NOMO-1 treated with DMSO at 0.1 percent for 48 hours (cell line): ENCODE results near the gene SPECC1.
"Not testable (repeated sequence)": the region's sequence is repeated elsewhere in the genome, so short reads cannot be mapped to it uniquely, and the experiment has no call there.

Source experiments
- DNase-seq: peaks from one replicate; lab custom pipeline; 2025; ENCODE audit not compliant: unreplicated experiment; lab: John Stamatoyannopoulos, UW

Gene SPECC1

DNA sequence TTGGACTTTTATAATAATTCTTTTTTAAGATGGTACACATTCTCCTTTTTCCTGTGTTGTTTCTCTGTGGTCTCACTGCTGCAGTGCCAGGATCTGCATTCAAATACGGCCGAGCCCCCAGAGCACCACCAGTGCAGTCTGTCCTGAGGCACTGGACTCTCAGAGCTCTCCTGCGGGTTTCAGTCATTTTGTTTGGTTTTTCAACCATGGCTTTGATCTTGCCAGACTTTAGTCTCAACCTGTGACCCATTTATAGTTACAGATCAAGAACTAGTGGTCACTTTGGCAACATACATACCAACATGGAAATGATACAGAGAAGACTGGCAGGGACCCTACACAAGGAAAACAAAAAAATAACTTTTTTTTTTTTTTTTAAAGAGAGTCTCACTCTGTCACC lies 280.8 kb downstream of the SPECC1 start:
- DNase-seq, result no peak

GRCh38 chr17:20291853-20292252 lies 282.7 kb downstream of the SPECC1 start:
- no peak for DNase-seq

DNA sequence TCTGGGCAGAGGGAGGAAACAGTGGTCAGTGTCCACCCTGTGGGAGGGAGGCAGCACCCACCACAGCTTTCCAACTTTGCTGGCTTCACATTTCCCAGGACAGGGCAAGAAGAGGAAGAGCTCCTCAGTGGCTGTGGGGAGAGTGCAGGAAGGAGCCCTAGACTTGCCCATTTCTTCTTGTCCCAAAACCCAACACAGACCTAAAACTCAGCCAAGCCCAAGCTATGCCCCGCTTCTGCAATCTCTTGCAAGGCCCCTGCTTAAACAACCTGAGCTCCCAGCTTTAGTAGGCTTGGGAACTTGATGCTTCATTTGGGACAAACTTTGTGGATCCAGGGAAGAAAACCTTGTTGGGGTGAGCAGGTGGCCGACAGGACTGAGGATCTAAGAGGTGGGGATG lies 284.3 kb downstream of the SPECC1 start:
- DNase-seq, result no peak

GRCh38 chr17:20294120-20294519 lies 285.0 kb downstream of the SPECC1 start:
- no peak for DNase-seq

GRCh38 chr17:20299013-20299412 lies 289.9 kb downstream of the SPECC1 start:
- no peak for DNase-seq

GRCh38 chr17:20300436-20300934 lies 291.3 kb downstream of the SPECC1 start:
- no peak for DNase-seq

DNA sequence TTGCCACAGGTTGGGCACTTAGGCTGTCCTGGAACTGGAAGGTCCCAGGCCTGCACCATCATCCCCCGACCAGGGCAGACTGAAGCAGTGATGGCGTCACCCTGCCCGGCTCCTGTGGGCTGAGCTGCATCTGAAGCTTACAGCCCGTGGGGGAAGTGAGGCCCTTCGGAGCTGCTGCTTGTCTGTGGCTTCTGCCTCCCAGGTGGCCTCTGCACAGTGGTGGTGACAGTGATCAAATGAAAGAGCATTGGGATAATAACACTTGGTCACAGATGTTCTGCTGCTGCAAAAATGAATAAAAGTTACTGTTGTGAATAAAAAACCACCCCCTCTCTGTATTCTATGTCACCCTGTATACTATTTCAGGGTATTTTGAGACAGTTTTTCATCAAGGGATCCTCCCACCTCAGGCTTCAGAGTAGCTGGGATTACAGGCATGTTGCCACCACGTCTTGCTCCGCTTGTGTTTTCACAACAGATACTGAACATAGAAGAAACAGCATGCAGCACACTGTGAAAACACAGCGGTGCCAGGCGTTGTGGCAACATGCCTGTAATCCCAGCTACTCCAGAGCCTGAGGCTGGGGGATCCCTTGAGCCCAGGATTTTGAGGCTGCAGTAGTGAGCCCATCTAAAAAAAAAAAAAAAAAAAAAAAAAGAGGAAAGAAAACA lies 293.2 kb downstream of the SPECC1 start:
- no peak for DNase-seq

- DNase-seq, result no peak
Measured at GRCh38 chr17:20304961-20305360, 295.8 kb downstream of the SPECC1 start.

DNA sequence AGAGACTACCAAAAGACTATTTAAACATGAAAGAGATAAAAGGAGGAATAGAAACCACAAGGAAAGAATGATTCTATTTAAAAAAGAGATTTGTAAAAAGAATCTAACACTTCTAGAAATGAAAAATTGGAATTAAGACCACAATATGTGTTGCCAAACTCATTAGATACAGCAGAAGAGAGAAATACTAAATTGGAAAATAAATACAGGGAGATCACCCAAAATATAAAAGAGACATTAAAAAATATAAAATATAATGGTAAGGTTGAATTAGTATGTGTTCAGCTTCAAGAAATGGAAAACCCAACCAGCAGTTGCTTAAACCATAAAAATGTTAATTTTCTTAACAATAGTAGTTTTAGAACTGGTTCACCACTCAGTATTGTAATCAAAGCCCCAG lies 297.8 kb downstream of the SPECC1 start:
- DNase-seq, result no peak

- peak; percentile 63 for DNase-seq
Measured at GRCh38 chr17:20307326-20307910, 298.3 kb downstream of the SPECC1 start.

DNA sequence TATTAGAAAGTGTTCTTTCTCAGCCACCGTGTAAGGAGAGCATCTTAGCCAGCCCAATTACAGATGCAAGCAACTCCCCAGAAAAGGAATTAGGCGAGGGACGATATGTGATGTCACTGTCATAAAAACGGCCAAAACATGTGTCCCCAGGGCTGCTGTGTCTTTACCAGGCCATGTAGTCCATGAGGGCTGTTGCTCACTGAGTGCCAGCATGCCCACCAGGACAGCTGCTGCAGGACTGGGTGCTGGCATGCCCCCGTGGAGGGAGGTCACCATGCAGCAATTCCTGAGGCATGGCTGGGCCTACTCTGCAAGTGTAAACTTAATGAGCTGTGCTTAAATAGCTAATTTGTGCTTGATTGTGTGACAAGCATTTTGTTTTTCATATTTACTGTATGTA lies 301.3 kb downstream of the SPECC1 start:
- DNase-seq, result no peak

GRCh38 chr17:20313306-20313705 lies 304.1 kb downstream of the SPECC1 start:
- no peak for DNase-seq

DNA sequence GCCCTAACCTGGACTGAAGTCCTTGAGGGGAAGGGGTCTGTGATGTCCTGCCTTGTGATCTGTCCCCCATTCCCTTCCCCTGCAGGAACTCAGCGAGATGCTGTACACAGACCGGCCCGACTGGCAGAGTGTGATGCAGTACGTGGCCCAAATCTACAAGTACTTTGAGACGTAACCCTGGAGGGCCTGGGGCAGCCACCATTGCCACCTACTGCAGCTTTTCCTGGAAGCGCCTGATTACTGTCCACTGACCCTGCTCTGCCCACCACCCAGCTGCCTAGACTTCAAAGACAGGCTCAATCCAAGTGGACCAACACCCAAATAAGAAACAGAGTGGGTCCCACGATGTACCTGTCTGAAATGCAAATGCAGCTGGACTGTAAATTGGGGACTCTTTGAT lies 304.7 kb downstream of the SPECC1 start:
- no peak for DNase-seq

GRCh38 chr17:20314834-20315233 lies 305.7 kb downstream of the SPECC1 start:
- DNase-seq, result no peak

DNA sequence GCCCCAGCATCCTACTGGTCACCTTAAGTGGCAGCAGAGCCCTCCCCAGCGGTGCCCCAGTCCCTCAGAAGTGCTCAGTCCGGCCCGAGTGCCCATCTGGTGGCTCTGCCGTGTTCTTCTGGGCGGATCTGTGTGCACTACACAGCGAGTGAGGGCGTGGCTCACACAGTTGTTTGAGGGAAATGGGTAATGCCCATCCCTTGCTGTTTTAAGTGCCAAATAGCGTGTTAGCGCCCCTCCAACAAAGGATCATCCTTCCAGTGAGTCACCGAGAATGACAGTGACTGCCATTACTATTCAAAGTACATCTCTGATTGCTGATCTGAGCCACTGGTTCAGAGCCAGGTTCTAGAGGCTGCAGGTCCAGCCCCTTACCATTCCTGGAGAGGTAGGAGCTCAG lies 306.2 kb downstream of the SPECC1 start:
- no peak for DNase-seq

- no peak for DNase-seq
Measured at GRCh38 chr17:20315821-20316220, 306.7 kb downstream of the SPECC1 start.

DNA sequence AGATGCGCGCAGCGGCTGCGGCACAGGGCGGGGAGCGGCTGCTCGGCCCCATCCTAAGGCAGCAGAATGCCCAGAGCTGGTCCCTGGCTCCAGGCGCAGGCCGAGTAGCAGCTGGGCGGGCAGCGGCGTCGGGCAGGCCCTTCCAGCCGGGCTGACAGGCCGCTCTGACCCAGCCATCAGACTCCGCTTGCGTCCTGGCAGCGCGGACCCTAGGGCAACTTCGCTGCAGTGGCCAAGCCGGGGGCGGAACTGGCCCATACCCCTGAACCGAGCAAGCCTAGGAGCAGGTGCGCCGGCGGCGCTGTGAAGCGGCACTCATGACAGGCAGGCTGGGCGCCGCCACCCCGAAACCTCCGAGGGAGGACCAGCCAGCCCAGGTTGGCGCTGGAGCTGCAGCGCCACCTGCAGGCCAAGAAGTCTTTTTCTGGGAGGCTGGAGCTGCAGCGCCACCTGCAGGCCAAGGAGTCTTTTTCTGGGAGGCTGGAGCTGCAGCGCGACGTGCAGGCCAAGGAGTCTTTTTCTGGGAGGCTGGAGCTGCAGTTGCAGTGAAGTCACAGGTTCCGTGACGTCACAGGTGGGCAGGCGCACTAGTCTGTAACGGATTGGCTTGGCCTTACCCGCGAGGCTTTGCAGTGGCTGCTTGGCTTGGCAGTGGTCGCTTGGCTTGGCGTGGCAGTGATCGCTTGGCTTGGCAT lies 311.5 kb downstream of the SPECC1 start:
- peak; percentile 29 for DNase-seq

DNA sequence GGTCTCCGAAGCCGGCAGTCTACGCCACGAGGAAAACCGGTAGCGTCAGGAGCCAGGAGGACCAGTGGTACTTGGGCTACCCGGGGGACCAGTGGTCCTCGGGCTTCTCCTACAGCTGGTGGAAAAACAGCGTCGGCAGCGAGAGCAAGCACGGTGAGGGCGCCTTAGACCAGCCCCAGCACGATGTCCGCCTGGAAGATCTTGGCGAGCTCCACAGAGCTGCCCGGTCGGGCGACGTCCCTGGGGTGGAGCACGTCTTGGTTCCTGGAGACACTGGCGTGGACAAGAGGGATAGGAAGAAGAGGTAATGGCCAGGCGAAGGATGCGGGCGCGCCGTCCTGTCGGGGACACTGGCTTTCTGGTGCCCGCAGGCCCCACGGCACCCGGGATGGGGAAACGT lies 312.2 kb downstream of the SPECC1 start:
- DNase-seq, result not testable (repeated sequence)

DNA sequence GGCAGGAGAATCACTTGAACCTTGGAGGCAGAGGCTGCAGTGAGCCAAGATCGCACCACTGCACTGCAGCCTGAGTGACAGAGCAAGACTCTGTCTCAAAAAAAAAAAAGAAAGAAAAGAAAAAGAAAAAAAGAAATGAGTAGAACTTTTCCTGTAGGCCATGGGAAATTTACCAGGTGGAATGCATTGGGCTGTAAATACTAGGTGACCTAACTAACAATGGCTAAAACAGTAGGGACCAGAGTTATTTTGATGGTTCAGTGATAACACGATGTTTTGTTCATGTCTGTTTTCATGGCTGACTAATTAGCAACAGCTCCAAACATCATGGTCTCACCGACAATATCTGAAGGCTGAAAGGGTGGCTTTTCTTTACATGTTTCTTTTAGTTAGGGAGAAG lies 318.6 kb downstream of the SPECC1 start:
- not testable (repeated sequence) for DNase-seq

- DNase-seq, result not testable (repeated sequence)
Measured at GRCh38 chr17:20351405-20351804, 342.2 kb downstream of the SPECC1 start.

- not testable (repeated sequence) for DNase-seq
Measured at GRCh38 chr17:20352567-20352966, 343.4 kb downstream of the SPECC1 start.

DNA sequence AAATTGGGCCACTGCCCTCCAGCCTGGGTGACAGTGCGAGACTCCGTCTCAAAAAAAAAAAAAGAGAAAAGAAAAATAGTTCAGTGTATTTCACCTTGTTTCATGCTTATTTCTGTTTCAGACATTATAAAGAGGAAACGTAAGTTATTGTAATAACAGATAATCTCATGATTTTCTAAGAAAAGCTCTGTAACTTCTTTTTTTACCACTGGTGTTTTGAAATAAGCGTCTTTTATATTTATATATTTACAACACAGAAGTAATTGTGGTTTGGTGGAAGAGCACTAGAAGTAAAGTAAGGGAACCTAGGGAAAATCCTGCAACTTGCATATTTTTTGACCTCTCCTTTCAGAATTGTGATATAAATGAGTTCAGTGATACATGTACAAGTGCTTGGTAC lies 354.7 kb downstream of the SPECC1 start:
- not testable (repeated sequence) for DNase-seq
